Keratinocyte (primary cell): ENCODE measurements around the gene PAM16. TPM values are rescaled to one million over a fixed set of nuclear protein-coding genes. Genes with fewer than 3 reads are reported as not detected.

ENCODE experiments used
- DNase-seq: peaks from one replicate; pipeline ENCODE4 v3.0.0-alpha.2; 2011; ENCODE audit warnings: low read depth, missing footprints, low spot score
- FAIRE-seq: peaks from 2 replicates; lab custom pipeline; 2011; peaks lifted over from hg19 to GRCh38; lab: Jason Lieb, UNC
- H2AFZ ChIP-seq: 2 replicates; pipeline ENCODE4 v1.6.0; 2012; ENCODE audit warnings: low read length, control low read depth, inconsistent platforms; ENCODE audit not compliant: control insufficient read depth
- H3K27ac ChIP-seq: 2 replicates; pipeline ENCODE4 v1.5.1; 2011; ENCODE audit warnings: low read length; ENCODE audit not compliant: control insufficient read depth, insufficient read depth
- H3K27me3 ChIP-seq: 3 replicates; pipeline ENCODE4 v1.6.0; 2011; ENCODE audit warnings: low read length; ENCODE audit not compliant: control insufficient read depth, insufficient read depth; ENCODE audit errors: extremely low read depth
- H3K36me3 ChIP-seq, 2 experiments: 2 replicates in 1 of 2; 3 replicates in 1 of 2; pipeline ENCODE4 v1.5.1; 2011; ENCODE audit warnings: low read length in 2 of 2, mild to moderate bottlenecking in 1 of 2; ENCODE audit not compliant: control insufficient read depth in 2 of 2, insufficient read depth in 2 of 2; ENCODE audit errors: extremely low read depth in 1 of 2
- H3K4me1 ChIP-seq: 3 replicates; pipeline ENCODE4 v1.5.1; 2011; ENCODE audit warnings: low read length; ENCODE audit not compliant: control insufficient read depth, insufficient read depth; ENCODE audit errors: extremely low read depth
- H3K4me2 ChIP-seq: 3 replicates; pipeline ENCODE4 v1.6.0; 2011; ENCODE audit warnings: low read depth, low read length; ENCODE audit not compliant: control insufficient read depth, insufficient read depth; ENCODE audit errors: extremely low read depth
- H3K4me3 ChIP-seq, 3 experiments: fragments of 200-600 bp in 1 of 3; sonication (generic) in 1 of 3; 2 replicates in 2 of 3; 3 replicates in 1 of 3; pipeline ENCODE4 v1.5.1; 2011 to 2016; ENCODE audit warnings: low read length in 3 of 3, mild to moderate bottlenecking in 3 of 3, control low read depth in 2 of 3, inconsistent platforms in 1 of 3, low read depth in 1 of 3, mixed read lengths in 1 of 3, mixed run types in 1 of 3, moderate library complexity in 1 of 3; ENCODE audit not compliant: control insufficient read depth in 2 of 3, insufficient read depth in 2 of 3; ENCODE audit errors: extremely low read depth in 1 of 3
- H3K79me2 ChIP-seq: 2 replicates; pipeline ENCODE4 v1.6.0; 2012; ENCODE audit warnings: low read length; ENCODE audit not compliant: control insufficient read depth, insufficient read depth
- H3K9ac ChIP-seq: 3 replicates; pipeline ENCODE4 v1.6.0; 2011; ENCODE audit warnings: low read length; ENCODE audit not compliant: control insufficient read depth, insufficient read depth; ENCODE audit errors: extremely low read depth
- H3K9me1 ChIP-seq: 3 replicates; pipeline ENCODE4 v1.6.0; 2011; ENCODE audit warnings: low read length; ENCODE audit not compliant: control insufficient read depth, insufficient read depth; ENCODE audit errors: extremely low read depth
- H3K9me3 ChIP-seq: 2 replicates; pipeline ENCODE4 v1.5.1; 2012; ENCODE audit warnings: low read depth, low read length; ENCODE audit not compliant: control insufficient read depth
- H4K20me1 ChIP-seq: 3 replicates; pipeline ENCODE4 v1.6.0; 2011; ENCODE audit warnings: low read length; ENCODE audit not compliant: control insufficient read depth, insufficient read depth; ENCODE audit errors: extremely low read depth
- EZH2 ChIP-seq: IDR thresholded peaks from one replicate; pipeline ENCODE4 v1.6.1; 2012; ENCODE audit warnings: inconsistent platforms, mild to moderate bottlenecking, low read length, moderate library complexity
- dilution Hi-C: fragments of 300-500 bp; cut with MboI; formaldehyde crosslinking; loops from one replicate; pipeline ENCODE4 v1.7.0; 2020; ENCODE audit warnings: low sequenced_read_pairs; ENCODE audit not compliant: extremely low pct_ligation_motif_present
- polyA plus RNA-seq, 5 experiments: library from polyadenylated mRNA; depleted of rRNA in 3 of 5; stranded (reverse) in 3 of 5; stranded (forward) in 1 of 5; unstranded in 1 of 5; fragments of >200 nt; gene quantifications; 1 replicate in 1 of 5; 2 replicates in 3 of 5; 3 replicates in 1 of 5; pipeline versions ENCODE4 v1.2.1 to v1.2.3, GENCODE V29; 2011 to 2012; ENCODE audit warnings: missing spikeins in 2 of 5, low read depth in 1 of 5, low replicate concordance in 1 of 5
- TF ChIP-seq, protein P1 (sequence below), 3 experiments: IDR thresholded peaks in 1 of 3; conservative IDR thresholded peaks in 1 of 3; optimal IDR thresholded peaks in 1 of 3; 2 replicates in 2 of 3; 3 replicates in 1 of 3; pipeline versions ENCODE3 to v1.5.1; 2011; ENCODE audit warnings: low read length in 3 of 3, mild to moderate bottlenecking in 3 of 3, moderate library complexity in 2 of 3, control low read depth in 1 of 3, inconsistent platforms in 1 of 3; ENCODE audit not compliant: insufficient read depth in 2 of 3; ENCODE audit errors: extremely low read depth in 1 of 3

Gene PAM16
- polyA plus RNA-seq, 1 donor (not counting 4 experiments of a cell fraction or from before 2014, with no cell fraction given), result 32.7 TPM

DNA sequence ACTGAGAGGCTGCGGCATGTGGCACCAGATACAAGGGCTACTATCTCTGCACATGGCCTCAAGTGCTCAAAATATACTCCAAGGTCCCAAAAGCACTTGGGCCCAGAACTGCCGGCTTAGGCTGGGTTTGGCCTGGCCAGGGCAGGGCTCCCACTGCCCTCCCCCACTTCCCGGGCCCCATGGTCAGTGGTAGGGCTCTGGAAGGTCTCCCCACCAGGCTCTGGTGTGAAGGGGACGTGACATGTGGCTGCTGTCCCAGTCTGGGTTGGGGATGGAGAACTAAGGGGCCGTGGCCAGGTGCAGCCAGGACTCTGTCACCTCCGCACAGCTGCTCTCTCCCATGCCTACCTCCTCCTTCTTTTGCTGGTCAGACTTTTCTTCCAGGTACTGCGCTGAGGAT is 5.7 kb upstream of the PAM16 start:
- DNase-seq (no peak), FAIRE-seq (no peak)
- H3K4me3 ChIP-seq, result no peak overlapping the region
- H3K9ac ChIP-seq, result no peak overlapping the region
- H3K4me1 ChIP-seq, result no peaks in the 10 kb centered on the region
- dilution Hi-C loops, result no loop called here
- H3K79me2 ChIP-seq, result no peaks in the 10 kb centered on the region
- no peak overlapping the region for H3K4me2 ChIP-seq
- H4K20me1 ChIP-seq, result no peaks in the 10 kb centered on the region
- H3K27ac ChIP-seq, result no peak overlapping the region
- H3K9me3 ChIP-seq, result no peaks in the 10 kb centered on the region
- H3K27me3 ChIP-seq, result no peaks in the 10 kb centered on the region
- no peak overlapping the region for H2AFZ ChIP-seq
- peaks cover 0 to 22% of the 10 kb centered on the region in 2 experiments for H3K36me3 ChIP-seq
- H3K9me1 ChIP-seq, result no peaks in the 10 kb centered on the region
- no peak for TF ChIP-seq EZH2
- TF ChIP-seq, protein P1, sequence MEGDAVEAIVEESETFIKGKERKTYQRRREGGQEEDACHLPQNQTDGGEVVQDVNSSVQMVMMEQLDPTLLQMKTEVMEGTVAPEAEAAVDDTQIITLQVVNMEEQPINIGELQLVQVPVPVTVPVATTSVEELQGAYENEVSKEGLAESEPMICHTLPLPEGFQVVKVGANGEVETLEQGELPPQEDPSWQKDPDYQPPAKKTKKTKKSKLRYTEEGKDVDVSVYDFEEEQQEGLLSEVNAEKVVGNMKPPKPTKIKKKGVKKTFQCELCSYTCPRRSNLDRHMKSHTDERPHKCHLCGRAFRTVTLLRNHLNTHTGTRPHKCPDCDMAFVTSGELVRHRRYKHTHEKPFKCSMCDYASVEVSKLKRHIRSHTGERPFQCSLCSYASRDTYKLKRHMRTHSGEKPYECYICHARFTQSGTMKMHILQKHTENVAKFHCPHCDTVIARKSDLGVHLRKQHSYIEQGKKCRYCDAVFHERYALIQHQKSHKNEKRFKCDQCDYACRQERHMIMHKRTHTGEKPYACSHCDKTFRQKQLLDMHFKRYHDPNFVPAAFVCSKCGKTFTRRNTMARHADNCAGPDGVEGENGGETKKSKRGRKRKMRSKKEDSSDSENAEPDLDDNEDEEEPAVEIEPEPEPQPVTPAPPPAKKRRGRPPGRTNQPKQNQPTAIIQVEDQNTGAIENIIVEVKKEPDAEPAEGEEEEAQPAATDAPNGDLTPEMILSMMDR (optimal IDR thresholded peaks at IDR 0.05 in 1 of 3, IDR thresholded peaks at IDR 0.05 in 1 of 3, conservative IDR thresholded peaks at IDR 0.05 in 1 of 3; ENCODE audit: extremely low read depth in 1 of 3, insufficient read depth in 2 of 3, low read length in 3 of 3), result no peak

- no peak for DNase-seq
- TF ChIP-seq EZH2, result no peak
- TF ChIP-seq, protein P1 (optimal IDR thresholded peaks at IDR 0.05 in 1 of 3, IDR thresholded peaks at IDR 0.05 in 1 of 3, conservative IDR thresholded peaks at IDR 0.05 in 1 of 3; ENCODE audit: extremely low read depth in 1 of 3, insufficient read depth in 2 of 3, low read length in 3 of 3), result no peak
These were observed 3.6 kb upstream of the PAM16 start for GRCh38 chr16:4354512-4355409.

More at GRCh38 chr16:4354512-4355409, 3.6 kb upstream of the PAM16 start:
- H3K27ac ChIP-seq, result no peak overlapping the region
- peaks cover 7% of the 10 kb centered on the region for H3K4me1 ChIP-seq
- FAIRE-seq, result no peak
- H3K9me1 ChIP-seq, result no peaks in the 10 kb centered on the region
- no peak overlapping the region for H2AFZ ChIP-seq
- H4K20me1 ChIP-seq, result no peaks in the 10 kb centered on the region
- peaks cover 12% of the 10 kb centered on the region for H3K79me2 ChIP-seq
- no peaks in the 10 kb centered on the region for H3K27me3 ChIP-seq
- dilution Hi-C loops, result no loop called here
- H3K9ac ChIP-seq, result no peak overlapping the region
- no peaks in the 10 kb centered on the region for H3K9me3 ChIP-seq
- peaks cover 0 to 14% of the 10 kb centered on the region in 2 experiments for H3K36me3 ChIP-seq
- H3K4me3 ChIP-seq, result no peak overlapping the region
- no peak overlapping the region for H3K4me2 ChIP-seq
